Measurements from ENCODE around the gene CDC37. TPM values are rescaled to one million over a fixed set of nuclear protein-coding genes. Genes with fewer than 3 reads are reported as not detected.
"Not testable (repeated sequence)": the region's sequence is repeated elsewhere in the genome, so short reads cannot be mapped to it uniquely, and the experiment has no call there.

Gene CDC37
- total RNA-seq, 4 donors from 2014 or later: 133 to 189 (median 163) TPM

- DNase-seq (no peak), ATAC-seq (peak in 1 of 2 donors; percentile 13)
- Histone ChIP-seq H3K27ac (peak overlapping the region; percentile 56 to 84 (median 62)), H3K36me3 (no peaks in the 10 kb centered on the region), H3K4me1 (peaks cover 25 to 42% of the 10 kb centered on the region in 2 donors), H3K27me3 (peaks cover 38 to 43% (median 42%) of the 10 kb centered on the region in 3 donors), H3K9me3 (no peaks in the 10 kb centered on the region), H3K4me3 (peak overlapping the region; percentile 59 to 75 (median 69))
- intact Hi-C loops (cut with DNase I; ENCODE audit: low total_unique reads): loop anchor here (2.0 kb wide), 1 partner anchor 13 kb away; the partner anchor contains the start of gene CDC37
- in situ Hi-C loops (cut with MboI; ENCODE audit: low sequenced_read_pairs in 4 of 4): loop anchor here in 2 of 4 donors (10.0 to 25.0 kb wide), 2 partner anchors 59 to 146 kb away; partner anchors contain the start of genes CDKN2D (in 1 of the 2) and KRI1 (in 1 of the 2)
- TF ChIP-seq CTCF (IDR thresholded peaks at IDR 0.05 in 4 of 5, conservative IDR thresholded peaks at IDR 0.05 in 1 of 5) (no peak), POLR2A (IDR thresholded peaks at IDR 0.05) (no peak)
Observed at GRCh38 chr19:10416083-10416379, 12.7 kb upstream of the CDC37 start.

GRCh38 chr19:10412257-10412977 is 9.1 kb upstream of the CDC37 start:
- no peak overlapping the region for H3K27ac ChIP-seq
- TF ChIP-seq POLR2A (IDR thresholded peaks at IDR 0.05) (no peak), CTCF (IDR thresholded peaks at IDR 0.05 in 4 of 5, conservative IDR thresholded peaks at IDR 0.05 in 1 of 5) (no peak)

GRCh38 chr19:10411224-10411623 is 7.9 kb upstream of the CDC37 start:
- H3K27me3 ChIP-seq; intact Hi-C loops (cut with DNase I; ENCODE audit: low total_unique reads); ATAC-seq; H3K4me3 ChIP-seq; H3K27ac ChIP-seq; H3K36me3 ChIP-seq; DNase-seq; H3K9me3 ChIP-seq: not testable (repeated sequence)
- in situ Hi-C loops (cut with MboI; ENCODE audit: low sequenced_read_pairs in 4 of 4): loop anchor here in 2 of 4 donors (10.0 to 25.0 kb wide), 2 partner anchors 64 to 151 kb away; partner anchors contain the start of genes CDKN2D (in 1 of the 2) and KRI1 (in 1 of the 2)
- peaks cover 10 to 14% of the 10 kb centered on the region in 2 donors for H3K4me1 ChIP-seq

More at GRCh38 chr19:10412257-10412977, 9.1 kb upstream of the CDC37 start:
- H3K4me3 ChIP-seq: no peak overlapping the region
- H3K4me1 ChIP-seq: peaks cover 13 to 21% of the 10 kb centered on the region in 2 donors
- H3K27me3 ChIP-seq: peaks cover 5 to 10% (median 7%) of the 10 kb centered on the region in 3 donors
- H3K36me3 ChIP-seq: no peaks in the 10 kb centered on the region
- in situ Hi-C loops (cut with MboI; ENCODE audit: low sequenced_read_pairs in 4 of 4) (loop anchor here in 2 of 4 donors (10.0 to 25.0 kb wide), 2 partner anchors 62 to 150 kb away; partner anchors contain the start of genes CDKN2D (in 1 of the 2) and KRI1 (in 1 of the 2)), intact Hi-C loops (cut with DNase I; ENCODE audit: low total_unique reads) (no loop called here)
- H3K9me3 ChIP-seq: no peaks in the 10 kb centered on the region
- ATAC-seq (no peak), DNase-seq (no peak)

GRCh38 chr19:10408511-10409283 is 5.4 kb upstream of the CDC37 start:
- Histone ChIP-seq H3K27me3 (peaks cover 13 to 23% (median 22%) of the 10 kb centered on the region in 3 donors), H3K4me3 (no peak overlapping the region), H3K27ac (no peak overlapping the region), H3K9me3 (no peaks in the 10 kb centered on the region), H3K36me3 (no peaks in the 10 kb centered on the region), H3K4me1 (peaks cover 8 to 17% of the 10 kb centered on the region in 2 donors)
- ATAC-seq (no peak), DNase-seq (no peak)
- intact Hi-C loops (cut with DNase I; ENCODE audit: low total_unique reads) (loop anchor here (10.0 kb wide), 1 partner anchor 246 kb away; the partner anchor contains the start of gene ILF3), in situ Hi-C loops (cut with MboI; ENCODE audit: low sequenced_read_pairs in 4 of 4) (loop anchor here in 1 of 4 donors (25.0 kb wide), 1 partner anchor 154 kb away; the partner anchor contains the start of genes CDKN2D and KRI1)
- TF ChIP-seq CTCF (IDR thresholded peaks at IDR 0.05 in 4 of 5, conservative IDR thresholded peaks at IDR 0.05 in 1 of 5) (no peak), POLR2A (IDR thresholded peaks at IDR 0.05) (no peak)
